GM12875 (cell line): Measurements from ENCODE around the gene KIAA1958.

Source experiments
- H3K4me3 ChIP-seq: one replicate; pipeline ENCODE4 v1.5.1; 2011; ENCODE audit warnings: low read depth, low read length, control low read depth
- CTCF ChIP-seq: IDR thresholded peaks from 2 replicates; pipeline ENCODE4 v1.5.1; 2011; ENCODE audit warnings: low read depth, mild to moderate bottlenecking, control low read depth, inconsistent platforms, low read length, moderate library complexity, borderline replicate concordance; ENCODE audit not compliant: insufficient read depth

Gene KIAA1958

GRCh38 chr9:112615584-112616266 lies 129.1 kb downstream of the KIAA1958 start:
- H3K4me3 ChIP-seq: no peak overlapping the region
- no peak for TF ChIP-seq CTCF

- no peak overlapping the region for H3K4me3 ChIP-seq
- no peak for TF ChIP-seq CTCF
Observed at GRCh38 chr9:112617371-112617770, 130.7 kb downstream of the KIAA1958 start.

GRCh38 chr9:112618385-112619009 lies 131.9 kb downstream of the KIAA1958 start:
- TF ChIP-seq CTCF: no peak
- H3K4me3 ChIP-seq: no peak overlapping the region

GRCh38 chr9:112620388-112620787 lies 133.8 kb downstream of the KIAA1958 start:
- TF ChIP-seq CTCF: no peak
- no peak overlapping the region for H3K4me3 ChIP-seq

GRCh38 chr9:112621018-112621655 lies 134.5 kb downstream of the KIAA1958 start:
- H3K4me3 ChIP-seq: no peak overlapping the region
- TF ChIP-seq CTCF: no peak

- H3K4me3 ChIP-seq: no peak overlapping the region
- TF ChIP-seq CTCF: no peak
Observed at GRCh38 chr9:112623198-112623597, 136.6 kb downstream of the KIAA1958 start.
